Adrenal gland (tissue), 5 donors: ENCODE measurements around the gene CHD3.

Experiments
- POLR2A ChIP-seq, 2 donors: fragments of 450-650 bp; IDR thresholded peaks; one replicate each; pipeline ENCODE4 v1.6.1; 2017; ENCODE audit warnings: antibody characterized with exemption in 2 of 2, mild to moderate bottlenecking in 2 of 2, moderate library complexity in 1 of 2
- TF ChIP-seq, protein P1 (sequence below), 6 experiments: fragments of 450-650 bp in 4 of 6; fragments of 200-600 bp in 2 of 6; sonication (generic) in 1 of 6; IDR thresholded peaks; 1 replicate in 5 of 6; 2 replicates in 1 of 6; pipeline versions ENCODE4 v1.5.1 to v1.8.0; 2016 to 2021; ENCODE audit warnings: antibody characterized with exemption in 6 of 6, mild to moderate bottlenecking in 2 of 6, moderate library complexity in 1 of 6
- donor health status: DM: no; HTN: no; CAD: no.

DNA sequence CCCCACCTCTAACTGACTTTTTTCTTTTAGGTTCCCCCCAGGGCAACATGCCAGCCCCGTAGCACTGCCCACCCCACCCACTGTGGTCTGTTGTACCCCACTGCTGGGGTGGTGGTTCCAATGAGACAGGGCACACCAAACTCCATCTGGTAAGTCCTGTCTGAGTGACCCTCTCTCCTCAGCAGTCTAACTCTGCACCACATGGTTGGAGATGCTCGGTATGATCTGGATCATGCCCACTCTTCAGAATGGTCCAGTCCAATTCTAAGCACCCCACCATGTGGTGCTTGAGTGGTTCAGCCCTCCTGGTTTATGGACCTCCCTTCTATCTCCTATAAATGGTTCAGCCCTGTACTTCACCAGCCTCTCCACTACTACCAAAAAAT is 48.7 kb upstream of the CHD3 start:
- TF ChIP-seq, protein P1, sequence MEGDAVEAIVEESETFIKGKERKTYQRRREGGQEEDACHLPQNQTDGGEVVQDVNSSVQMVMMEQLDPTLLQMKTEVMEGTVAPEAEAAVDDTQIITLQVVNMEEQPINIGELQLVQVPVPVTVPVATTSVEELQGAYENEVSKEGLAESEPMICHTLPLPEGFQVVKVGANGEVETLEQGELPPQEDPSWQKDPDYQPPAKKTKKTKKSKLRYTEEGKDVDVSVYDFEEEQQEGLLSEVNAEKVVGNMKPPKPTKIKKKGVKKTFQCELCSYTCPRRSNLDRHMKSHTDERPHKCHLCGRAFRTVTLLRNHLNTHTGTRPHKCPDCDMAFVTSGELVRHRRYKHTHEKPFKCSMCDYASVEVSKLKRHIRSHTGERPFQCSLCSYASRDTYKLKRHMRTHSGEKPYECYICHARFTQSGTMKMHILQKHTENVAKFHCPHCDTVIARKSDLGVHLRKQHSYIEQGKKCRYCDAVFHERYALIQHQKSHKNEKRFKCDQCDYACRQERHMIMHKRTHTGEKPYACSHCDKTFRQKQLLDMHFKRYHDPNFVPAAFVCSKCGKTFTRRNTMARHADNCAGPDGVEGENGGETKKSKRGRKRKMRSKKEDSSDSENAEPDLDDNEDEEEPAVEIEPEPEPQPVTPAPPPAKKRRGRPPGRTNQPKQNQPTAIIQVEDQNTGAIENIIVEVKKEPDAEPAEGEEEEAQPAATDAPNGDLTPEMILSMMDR (IDR thresholded peaks at IDR 0.05): no peak
- no peak for TF ChIP-seq POLR2A (IDR thresholded peaks at IDR 0.05)
